Right cardiac atrium (tissue), 5 donors: ENCODE data around the gene EPS8L1. TPM values are rescaled to one million over a fixed set of nuclear protein-coding genes. Genes with fewer than 3 reads are reported as not detected.
"Not testable (repeated sequence)": the region's sequence is repeated elsewhere in the genome, so short reads cannot be mapped to it uniquely, and the experiment has no call there.

Experiments used
- ATAC-seq, 2 donors: fragments of 200-7000 bp; cut with Tn5 transposase; one replicate each; pipeline versions ENCODE4 v1.8.0 to v1.9.1; 2020; ENCODE audit warnings: moderate library complexity in 2 of 2, mild to moderate bottlenecking in 1 of 2
- DNase-seq, 3 donors: peaks; one replicate each; pipeline ENCODE4 v3.0.0-alpha.2; 2020
- H3K27ac ChIP-seq: one replicate; pipeline ENCODE4 v1.5.1; 2013; ENCODE audit warnings: mild to moderate bottlenecking, low read length, control low read depth, moderate library complexity
- H3K27me3 ChIP-seq: one replicate; pipeline ENCODE4 v1.6.1; 2013; ENCODE audit not compliant: control insufficient read depth, insufficient read depth
- H3K4me1 ChIP-seq: one replicate; pipeline ENCODE4 v1.6.1; 2013; ENCODE audit warnings: low read length; ENCODE audit not compliant: control insufficient read depth, insufficient read depth
- H3K4me3 ChIP-seq: one replicate; pipeline ENCODE4 v1.5.1; 2013; ENCODE audit warnings: low read length, control low read depth
- H3K9me3 ChIP-seq: one replicate; pipeline ENCODE4 v1.6.1; 2013; ENCODE audit warnings: low read length; ENCODE audit not compliant: control insufficient read depth
- WGBS: extraction: QIAGEN DNeasy Blood & Tissue Kit; methylation state at CpG from one replicate; pipeline ENCODE4 v1.1.7; 2013; 5-methylcytosine and 5-hydroxymethylcytosine counted together
- intact Hi-C, 4 donors: fragments of 100-400 bp; cut with DNase I; formaldehyde crosslinking; loops; one replicate each; pipeline versions ENCODE4 v1.11.0 to v1.14.0; 2022 to 2023
- polyA plus RNA-seq: library from polyadenylated mRNA; stranded (reverse); fragments of 200-250 nt; gene quantifications from one replicate; pipeline ENCODE4 v1.2.3, GENCODE V29; 2013
- total RNA-seq, 4 donors: library from RNA; stranded (reverse); fragmentation: NEBNext Ultra II Directional; extraction: Animal tissue kit (Norgen Biotek cat#: 25700); gene quantifications; one replicate each; pipeline ENCODE4 v1.2.1, GENCODE V29; 2021
- donor health status: healthy with polysubstance abuse.
- donor health status: DM: no; HTN: yes; CAD: no.
- donor health status: DM: no; HTN: no; CAD: no.
- donor health status: DM: no; HTN: yes; CAD: no; lungs with severe emphysema.
- donor health status: DM: yes; HTN: yes; CAD: no.

Gene EPS8L1
- total and polyA plus RNA-seq, 5 donors: 0.78 to 2.2 (median 1.2) TPM

DNA sequence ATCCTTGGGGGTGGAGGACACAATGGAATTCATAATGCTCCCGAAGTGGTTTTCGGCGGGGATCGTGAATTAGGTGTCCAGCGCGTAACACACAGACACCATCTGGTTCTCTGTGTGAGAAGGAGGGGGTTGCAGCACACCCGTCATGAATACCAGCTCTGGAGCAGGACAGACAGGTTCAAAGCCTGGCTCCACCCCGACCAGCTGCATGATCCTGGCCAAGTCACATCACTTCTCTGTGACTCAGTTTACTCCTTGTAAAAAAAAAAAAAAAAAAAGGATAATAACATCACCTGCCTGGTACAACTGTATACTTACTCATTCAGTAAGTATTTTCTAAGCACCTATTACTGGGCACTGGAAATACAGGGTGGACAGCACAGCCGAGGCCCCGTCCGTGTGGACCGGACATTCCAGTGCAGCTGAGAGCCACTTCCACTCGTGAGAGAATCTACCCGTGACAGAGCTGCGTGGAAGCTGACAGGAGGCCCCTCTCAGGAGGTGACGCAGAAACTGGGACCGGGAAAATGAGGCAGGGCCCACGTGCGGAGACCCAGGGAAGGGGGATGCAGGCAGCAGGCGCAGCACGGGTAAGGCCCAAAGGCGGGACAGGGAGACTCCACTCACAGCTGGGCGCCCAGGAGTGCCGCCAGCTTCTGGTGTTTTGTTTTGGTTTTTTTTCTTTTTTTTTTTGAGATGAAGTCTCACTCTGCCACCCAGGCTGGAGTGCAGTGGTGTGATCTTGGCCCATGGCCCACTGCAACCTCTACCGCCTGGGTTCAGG lies 24.7 kb upstream of the EPS8L1 start:
- 96% methylated on average over 25 of the region's 25 CpGs for WGBS
- DNase-seq: peak in 1 of 3 donors; percentile 22

DNA sequence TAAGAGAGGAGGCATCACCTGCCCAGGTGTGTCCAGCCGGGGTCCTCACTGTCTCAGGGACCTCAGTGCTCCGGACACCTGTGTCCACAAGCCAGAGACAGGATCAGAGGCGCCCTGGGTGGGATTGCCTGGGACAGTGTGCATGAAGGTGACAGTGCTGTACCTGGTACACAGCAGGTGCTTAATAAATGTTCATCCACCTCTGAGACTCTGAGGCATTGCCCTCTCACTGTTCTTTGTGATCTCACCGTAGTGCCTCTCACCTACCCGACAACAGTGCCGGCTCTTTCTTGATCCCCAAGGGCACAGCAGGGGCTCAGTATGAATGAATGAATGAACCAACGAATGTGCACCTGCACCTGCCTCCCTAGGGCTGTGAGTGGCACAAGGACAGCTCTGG lies 21.9 kb upstream of the EPS8L1 start:
- intact Hi-C loops: no loop called here
- no peak for ATAC-seq

More for the DNA sequence above, 24.7 kb upstream of the EPS8L1 start:
- intact Hi-C loops: no loop called here
- H3K4me1 ChIP-seq: no peaks in the 10 kb centered on the region
- ATAC-seq: no peak
- H3K9me3 ChIP-seq: no peaks in the 10 kb centered on the region
- no peak overlapping the region for H3K4me3 ChIP-seq
- H3K27me3 ChIP-seq: no peaks in the 10 kb centered on the region
- H3K27ac ChIP-seq: no peak overlapping the region

GRCh38 chr19:55056827-55057226 lies 18.8 kb upstream of the EPS8L1 start:
- ATAC-seq (no peak), DNase-seq (no peak)
- H3K4me3 ChIP-seq: no peak overlapping the region
- intact Hi-C loops: no loop called here
- H3K4me1 ChIP-seq: no peaks in the 10 kb centered on the region
- H3K27ac ChIP-seq: no peak overlapping the region
- WGBS: 98% methylated on average over 9 of the region's 9 CpGs
- no peaks in the 10 kb centered on the region for H3K27me3 ChIP-seq
- H3K9me3 ChIP-seq: no peaks in the 10 kb centered on the region

More for the DNA sequence above, 21.9 kb upstream of the EPS8L1 start:
- peak in 1 of 3 donors; percentile 27 for DNase-seq
- no peaks in the 10 kb centered on the region for H3K27me3 ChIP-seq
- no peaks in the 10 kb centered on the region for H3K9me3 ChIP-seq
- no peak overlapping the region for H3K4me3 ChIP-seq
- 83% methylated on average over 7 of the region's 7 CpGs for WGBS
- H3K4me1 ChIP-seq: no peaks in the 10 kb centered on the region
- no peak overlapping the region for H3K27ac ChIP-seq

- Histone ChIP-seq H3K4me1 (no peaks in the 10 kb centered on the region), H3K27me3 (no peaks in the 10 kb centered on the region), H3K9me3 (no peaks in the 10 kb centered on the region), H3K27ac (no peak overlapping the region), H3K4me3 (no peak overlapping the region)
- ATAC-seq (no peak), DNase-seq (peak in 1 of 3 donors; percentile 34)
- 94% methylated on average over 23 of the region's 23 CpGs for WGBS
- intact Hi-C loops: no loop called here
Measured at GRCh38 chr19:55058781-55059610, 16.7 kb upstream of the EPS8L1 start.

DNA sequence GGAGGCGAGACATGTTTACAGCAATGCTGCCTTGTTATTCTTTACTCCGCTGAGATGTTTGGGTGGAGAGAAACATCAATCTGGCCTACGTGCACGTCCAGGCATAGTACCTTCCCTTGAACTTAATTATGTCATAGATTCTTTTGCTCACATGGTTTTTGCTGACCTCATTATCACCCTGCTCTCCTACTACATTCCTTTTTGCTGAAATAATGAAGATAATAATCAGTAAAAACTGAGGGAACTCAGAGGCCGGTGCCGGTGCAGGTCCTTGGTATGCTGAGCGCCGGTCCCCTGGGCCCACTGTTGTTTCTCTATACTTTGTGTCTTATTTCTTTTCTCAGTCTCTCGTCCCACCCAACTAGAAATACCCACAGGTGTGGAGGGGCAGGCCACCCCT lies 15.4 kb upstream of the EPS8L1 start:
- ATAC-seq, H3K27me3 ChIP-seq, H3K9me3 ChIP-seq, H3K4me3 ChIP-seq, H3K27ac ChIP-seq, intact Hi-C loops, H3K4me1 ChIP-seq: not testable (repeated sequence)
- DNase-seq: peak in 1 of 3 donors; percentile 16
- 63% methylated on average over 9 of the region's 9 CpGs for WGBS

DNA sequence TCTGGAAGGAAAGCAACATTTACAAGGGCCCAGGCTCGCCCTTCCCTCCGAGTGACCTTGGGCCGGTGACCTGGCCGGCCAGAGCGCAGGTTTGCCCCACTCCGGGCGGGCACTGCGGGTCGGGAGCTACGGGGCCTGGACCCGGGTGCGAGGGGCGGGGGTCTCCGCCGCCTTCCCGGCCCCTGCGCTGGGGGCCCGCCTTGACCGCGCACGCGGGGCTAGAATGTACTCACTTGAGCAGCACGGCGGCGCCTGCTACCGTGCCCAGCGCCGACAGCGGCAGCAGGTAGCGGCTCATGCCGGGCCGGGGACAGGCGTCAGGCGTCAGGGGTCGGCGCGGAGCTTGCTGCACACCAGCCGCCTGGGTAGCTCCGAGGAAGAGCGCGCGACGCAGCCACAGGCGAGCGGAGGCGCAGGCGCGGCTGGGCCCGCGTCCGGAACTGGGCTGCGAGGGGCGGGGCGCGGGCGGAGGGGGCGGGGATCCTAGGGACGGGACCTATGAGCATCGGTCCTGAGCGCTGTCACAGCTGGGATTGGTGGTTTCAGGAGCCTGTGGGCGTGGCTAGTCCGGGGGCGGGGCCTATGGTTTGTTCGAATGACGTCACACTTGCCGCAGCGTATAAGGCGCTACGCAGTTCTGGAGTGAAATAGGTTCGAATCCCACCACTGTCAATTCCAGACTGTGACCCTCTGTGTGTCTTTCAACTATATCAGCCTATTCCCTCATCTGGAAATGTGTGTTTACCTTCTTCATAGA lies 12.8 kb upstream of the EPS8L1 start, which contains the start of gene RDH13:
Gene RDH13, minus strand, starts transcription at position 414 of the 757 bp plus-strand sequence. Its CDS starts 116 bp downstream, at position 298.
- H3K27ac ChIP-seq: peak within 1 kb of the TSS; percentile 82
- H3K4me3 ChIP-seq: peak within 1 kb of the TSS; percentile 84
- intact Hi-C loops: no loop called here
- WGBS: 1% methylated on average over 70 of the region's 70 CpGs
- peak; percentile 99 for ATAC-seq
- DNase-seq: peak; percentile 99
- H3K4me1 ChIP-seq: no peaks in the 10 kb centered on the region
- H3K27me3 ChIP-seq: no peaks in the 10 kb centered on the region
- no peaks in the 10 kb centered on the region for H3K9me3 ChIP-seq

GRCh38 chr19:55063492-55063843 lies 12.2 kb upstream of the EPS8L1 start:
- no peak overlapping the region for H3K27ac ChIP-seq
- no peaks in the 10 kb centered on the region for H3K9me3 ChIP-seq
- no peak for ATAC-seq
- H3K4me1 ChIP-seq: no peaks in the 10 kb centered on the region
- DNase-seq: peak in 1 of 3 donors; percentile 55
- intact Hi-C loops: no loop called here
- H3K4me3 ChIP-seq: peak overlapping the region; percentile 17
- no peaks in the 10 kb centered on the region for H3K27me3 ChIP-seq
- 68% methylated on average over 3 of the region's 3 CpGs for WGBS

GRCh38 chr19:55065516-55065915 lies 10.2 kb upstream of the EPS8L1 start:
- ATAC-seq, H3K4me1 ChIP-seq, H3K27ac ChIP-seq, H3K27me3 ChIP-seq, H3K4me3 ChIP-seq, intact Hi-C loops, H3K9me3 ChIP-seq: not testable (repeated sequence)
- 85% methylated on average over 9 of the region's 9 CpGs for WGBS
- peak in 1 of 3 donors; percentile 6 for DNase-seq

DNA sequence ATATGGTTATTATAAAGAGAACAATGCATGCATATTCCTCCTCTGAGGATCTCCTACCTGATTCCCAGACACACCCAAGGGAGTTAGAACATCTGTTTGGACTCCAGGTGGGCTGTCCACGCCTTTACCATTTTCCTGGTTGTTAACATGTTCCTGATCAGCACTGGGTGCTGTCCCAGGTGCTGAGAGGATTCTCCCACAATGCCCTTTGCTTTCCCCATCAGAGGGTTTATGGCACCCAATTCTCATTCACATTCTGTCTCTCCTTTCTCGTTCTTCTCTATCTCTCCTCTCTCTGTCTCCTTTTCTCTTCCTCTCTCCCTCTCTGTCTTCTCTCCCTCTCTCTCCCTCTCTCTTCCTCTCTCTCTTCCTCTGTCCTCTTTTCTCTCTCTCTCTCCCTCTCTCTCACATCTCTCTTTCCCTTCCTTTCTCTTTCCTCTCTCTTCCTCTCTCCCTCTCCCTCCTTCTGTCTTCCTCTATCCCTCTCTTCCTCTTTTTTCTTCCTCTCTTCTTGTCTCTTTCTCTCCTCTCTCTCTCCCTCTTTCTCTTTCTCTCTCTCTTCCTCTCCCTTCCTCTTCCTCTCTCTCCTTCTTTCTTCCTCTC lies 9.5 kb upstream of the EPS8L1 start:
- Histone ChIP-seq H3K27ac (no peak overlapping the region), H3K9me3 (no peaks in the 10 kb centered on the region), H3K27me3 (no peaks in the 10 kb centered on the region), H3K4me3 (no peak overlapping the region), H3K4me1 (no peaks in the 10 kb centered on the region)
- 18% methylated on average over 2 of the region's 2 CpGs for WGBS
- intact Hi-C loops: no loop called here
- DNase-seq: peak in 1 of 3 donors; percentile 2
- ATAC-seq: no peak

DNA sequence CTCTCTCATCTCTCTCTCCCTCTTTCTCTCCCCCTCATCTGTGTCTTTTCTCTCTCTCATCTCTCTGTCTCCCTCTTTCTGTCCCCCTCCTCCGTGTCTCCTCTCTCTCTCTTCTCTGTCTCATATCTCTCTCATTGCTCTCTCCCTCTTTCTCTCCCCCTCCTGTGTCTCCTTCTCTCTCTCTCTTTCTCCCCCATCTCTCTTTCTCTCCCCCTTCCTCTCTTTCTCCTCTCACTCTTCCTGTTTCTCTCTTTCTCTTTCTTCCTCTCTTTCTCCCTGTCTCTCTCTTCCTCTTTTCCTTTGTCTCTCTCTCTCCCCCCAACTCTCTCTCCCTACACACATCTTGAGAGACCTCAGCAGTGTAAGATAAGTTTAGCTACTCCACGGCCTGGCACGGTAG lies 7.8 kb upstream of the EPS8L1 start:
- no peaks in the 10 kb centered on the region for H3K4me1 ChIP-seq
- no peak overlapping the region for H3K4me3 ChIP-seq
- no peak overlapping the region for H3K27ac ChIP-seq
- intact Hi-C loops: no loop called here
- ATAC-seq (no peak), DNase-seq (no peak)
- H3K27me3 ChIP-seq: no peaks in the 10 kb centered on the region
- H3K9me3 ChIP-seq: no peaks in the 10 kb centered on the region
- 25% methylated on average over 3 of the region's 3 CpGs for WGBS
